Measurements from ENCODE around the gene WDR46. TPM values are rescaled to one million over a fixed set of nuclear protein-coding genes. Genes with fewer than 3 reads are reported as not detected.

The WDR46 gene
- total RNA-seq, 2 experiments from 2014 or later, result 61.5 to 78.4 TPM

DNA sequence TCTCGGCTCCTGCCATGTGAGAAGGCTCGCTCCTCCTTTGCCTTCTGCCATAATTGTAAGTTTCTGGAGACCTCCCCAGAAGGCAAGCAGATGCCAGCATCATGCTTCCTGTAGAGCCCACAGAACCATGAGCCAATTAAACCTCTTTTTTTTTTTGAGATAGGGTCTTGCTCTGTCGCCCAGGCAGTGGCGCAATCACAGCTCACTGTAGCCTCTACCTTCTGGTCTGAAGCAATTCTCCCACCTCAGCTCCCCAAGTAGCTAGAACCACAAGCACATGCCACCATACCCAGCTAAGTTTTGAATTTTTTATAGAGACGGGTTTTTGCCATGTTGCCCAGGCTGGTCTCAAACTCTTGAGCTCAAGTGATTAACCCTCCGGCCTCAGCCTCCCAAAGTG, 52.2 kb downstream of the WDR46 start:
- H3K27ac Mint-ChIP-seq, result no peak overlapping the region
- no peaks in the 10 kb centered on the region for H3K9me3 Mint-ChIP-seq (ENCODE audit: low read depth)
- DNase-seq, result no peak
- H3K4me1 Mint-ChIP-seq, result peaks cover 6% of the 10 kb centered on the region
- CTCF ChIA-PET, result interaction anchor here (0.7 to 1.2 kb wide), 2 partner anchors 10 to 39 kb away, joined by 3 to 4 read pairs; no protein-coding TSS in a partner anchor
- no peak overlapping the region for H3K4me3 Mint-ChIP-seq
- H3K27me3 Mint-ChIP-seq, result peaks cover 45% of the 10 kb centered on the region
- H3K36me3 Mint-ChIP-seq, result no peaks in the 10 kb centered on the region
- no peak for ATAC-seq

DNA sequence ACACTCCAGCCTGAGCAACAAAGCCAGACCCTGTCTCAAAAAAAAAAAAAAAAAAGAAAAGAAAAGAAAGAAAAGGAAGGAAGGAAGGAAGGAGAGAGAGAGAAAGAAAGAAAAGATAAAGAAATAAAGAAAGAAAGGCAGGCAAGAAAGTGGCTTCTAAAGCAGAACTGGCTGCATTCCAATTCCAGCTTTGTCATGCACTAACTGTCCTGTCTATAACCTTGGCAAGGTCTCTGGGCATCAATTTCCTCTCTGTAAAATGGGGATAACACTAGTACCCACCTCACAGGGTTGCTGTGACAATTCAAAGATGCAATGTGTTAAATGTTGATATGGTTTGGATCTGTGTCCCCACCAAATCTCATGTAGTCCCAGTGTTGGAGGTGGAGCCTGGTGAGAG, 52.7 kb downstream of the WDR46 start:
- CTCF ChIA-PET, result interaction anchor here (0.7 kb wide), 1 partner anchor 38 kb away, joined by 3 read pairs; no protein-coding TSS in a partner anchor
- ATAC-seq (no peak), DNase-seq (no peak)
- Mint-ChIP-seq H3K27me3 (peaks cover 45% of the 10 kb centered on the region), H3K4me3 (no peak overlapping the region), H3K9me3 (ENCODE audit: low read depth) (no peaks in the 10 kb centered on the region), H3K4me1 (peaks cover 2% of the 10 kb centered on the region), H3K27ac (no peak overlapping the region), H3K36me3 (no peaks in the 10 kb centered on the region)

DNA sequence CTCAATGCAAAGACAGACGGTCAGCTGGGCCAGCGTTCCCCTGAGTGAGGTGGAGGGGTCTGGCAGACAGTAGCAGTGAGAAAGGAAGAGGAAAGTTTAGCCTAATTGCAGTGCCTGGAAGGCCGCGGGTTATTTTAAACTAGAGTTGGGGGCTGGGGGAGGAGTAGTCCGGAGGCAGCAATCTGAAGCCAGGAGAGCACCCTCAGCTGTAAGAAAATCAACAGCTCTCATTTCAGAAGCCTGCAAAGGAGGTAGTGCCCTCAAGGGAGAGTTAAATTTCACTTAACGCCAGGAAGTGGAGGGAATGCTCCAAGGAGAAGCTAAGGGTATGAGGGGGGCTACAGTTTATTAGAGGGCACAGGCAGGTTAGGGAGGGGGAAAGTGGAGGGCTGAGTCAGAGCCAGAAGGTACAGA, 53.8 kb downstream of the WDR46 start:
- Mint-ChIP-seq H3K9me3 (ENCODE audit: low read depth) (no peaks in the 10 kb centered on the region), H3K4me3 (no peak overlapping the region), H3K27ac (no peak overlapping the region), H3K36me3 (no peaks in the 10 kb centered on the region), H3K27me3 (peaks cover 42% of the 10 kb centered on the region), H3K4me1 (no peaks in the 10 kb centered on the region)
- no peak for DNase-seq
- ATAC-seq, result no peak
- CTCF ChIA-PET, result interaction anchor here (1.0 kb wide), 1 partner anchor 13 kb away, joined by 3 read pairs; no protein-coding TSS in a partner anchor

Small RNA genes lying within 50 kb of the gene (microRNA-seq; reads per million reads assigned to microRNA genes)
- gene MIR6834 (not detected), gene MIR6873 (not detected)

Other genes with a start within 250 kb of the WDR46 start
- gene HLA-DPA1, start 215.6 kb downstream of the WDR46 start, total RNA-seq, result 100 to 1,000 TPM; 276 to 299 TPM
- gene HLA-DPB1, start 213.2 kb downstream of the WDR46 start, total RNA-seq, result 100 to 1,000 TPM; 113 to 150 TPM
- under 1 TPM; 0.77 to 0.79 TPM for gene COL11A2, start 96.8 kb downstream of the WDR46 start, total RNA-seq
- gene RXRB, start 88.6 kb downstream of the WDR46 start, total RNA-seq, result 10 to 100 TPM; 36.0 to 38.9 TPM
- 10 to 100 TPM; 50.1 to 63.9 TPM for gene SLC39A7, start 88.4 kb downstream of the WDR46 start, total RNA-seq
- 10 to 100 TPM; 18.6 to 20.9 TPM for gene HSD17B8, start 84.6 kb downstream of the WDR46 start, total RNA-seq
- 10 to 100 TPM; 32.6 to 37.8 TPM for gene RING1, start 80.7 kb downstream of the WDR46 start, total RNA-seq
- 10 to 100 TPM; 60.6 to 63.3 TPM for gene VPS52, start 17.4 kb downstream of the WDR46 start, total RNA-seq
- 1,000 to 10,000 TPM; 2,808 to 3,161 TPM for gene RPS18, start 17.2 kb downstream of the WDR46 start, total RNA-seq
- gene B3GALT4, start 12.1 kb downstream of the WDR46 start, total RNA-seq, result 10 to 100 TPM; 14.0 to 20.5 TPM
- gene PFDN6, start 362 bp upstream of the WDR46 start, total RNA-seq, result 10 to 100 TPM; 67.8 to 90.3 TPM
- gene RGL2, start 9.7 kb upstream of the WDR46 start, total RNA-seq, result 10 to 100 TPM; 34.7 to 49.9 TPM
- gene TAPBP, start 24.8 kb upstream of the WDR46 start, total RNA-seq, result 100 to 1,000 TPM; 207 to 235 TPM
- gene ZBTB22, start 28.5 kb upstream of the WDR46 start, total RNA-seq, result 10 to 100 TPM; 10.6 to 11.8 TPM
- 100 to 1,000 TPM; 102 to 107 TPM for gene DAXX, start 33.7 kb upstream of the WDR46 start, total RNA-seq
- gene KIFC1, start 102.6 kb upstream of the WDR46 start, total RNA-seq, result 100 to 1,000 TPM; 133 to 187 TPM
- 10 to 100 TPM; 26.1 to 36.0 TPM for gene PHF1, start 121.8 kb upstream of the WDR46 start, total RNA-seq
- 100 to 1,000 TPM; 196 to 197 TPM for gene CUTA, start 128.9 kb upstream of the WDR46 start, total RNA-seq
- gene SYNGAP1, start 130.8 kb upstream of the WDR46 start, total RNA-seq, result 10 to 100 TPM; 24.1 to 39.8 TPM
- 1 to 10 TPM; 7.4 to 9.0 TPM for gene ZBTB9, start 165.3 kb upstream of the WDR46 start, total RNA-seq